GM23338 (cell line): ENCODE data around the gene C10orf71.

Experiments used
- CREB1 ChIP-seq: fragments of 250-450 bp; sonication (Bioruptor Pico); IDR thresholded peaks from 2 replicates; pipeline ENCODE4 v1.5.0; 2020; ENCODE audit warnings: low read depth, mild to moderate bottlenecking, moderate library complexity
- CTCF ChIP-seq, 2 experiments: fragments of 200-600 bp in 1 of 2; sonication (generic) in 1 of 2; conservative IDR thresholded peaks; 2 replicates each; pipeline versions ENCODE4 v1.5.1 to v1.6.1; 2016 to 2017; ENCODE audit warnings: antibody characterized with exemption in 2 of 2, low read depth in 2 of 2, mild to moderate bottlenecking in 2 of 2, moderate library complexity in 1 of 2
- ETS1 ChIP-seq: IDR thresholded peaks from 2 replicates; pipeline ENCODE4 v1.6.1; 2016; ENCODE audit warnings: antibody characterized with exemption
- EZH2 ChIP-seq: fragments of 200-600 bp; sonication (generic); IDR thresholded peaks from one replicate; pipeline ENCODE4 v1.8.0; 2017; ENCODE audit warnings: antibody characterized with exemption, mild to moderate bottlenecking, low read depth; ENCODE audit not compliant: unreplicated experiment
- EZH2phosphoT487 ChIP-seq: fragments of 200-600 bp; sonication (generic); IDR thresholded peaks from one replicate; pipeline ENCODE4 v1.8.1; 2018; ENCODE audit warnings: antibody characterized with exemption; ENCODE audit not compliant: unreplicated experiment
- JUNB ChIP-seq: IDR thresholded peaks from one replicate; pipeline ENCODE4 v1.6.1; 2016; ENCODE audit warnings: antibody characterized with exemption; ENCODE audit not compliant: unreplicated experiment
- NANOG ChIP-seq: IDR thresholded peaks from 2 replicates; pipeline ENCODE4 v1.6.1; 2016; ENCODE audit warnings: antibody characterized with exemption, borderline replicate concordance
- POLR2AphosphoS5 ChIP-seq: IDR thresholded peaks from 2 replicates; pipeline ENCODE4 v1.6.1; 2016; ENCODE audit warnings: antibody characterized with exemption, low read depth
- REST ChIP-seq: IDR thresholded peaks from one replicate; pipeline ENCODE4 v1.6.1; 2018; ENCODE audit warnings: antibody characterized with exemption; ENCODE audit not compliant: unreplicated experiment
- STAT1 ChIP-seq: IDR thresholded peaks from one replicate; pipeline ENCODE4 v1.6.1; 2016; ENCODE audit warnings: antibody characterized with exemption; ENCODE audit not compliant: unreplicated experiment
- ZNF114 ChIP-seq: fragments of 250-450 bp; sonication (Bioruptor Pico); IDR thresholded peaks from 2 replicates; pipeline ENCODE4 v1.5.0; 2020; ENCODE audit warnings: mild to moderate bottlenecking, moderate library complexity
- ZNF331 ChIP-seq: fragments of 250-450 bp; sonication (Bioruptor Pico); IDR thresholded peaks from 2 replicates; pipeline ENCODE4 v1.5.0; 2020; ENCODE audit warnings: low read depth, mild to moderate bottlenecking, moderate library complexity
- ZNF462 ChIP-seq: fragments of 250-450 bp; sonication (Bioruptor Pico); IDR thresholded peaks from 2 replicates; pipeline ENCODE4 v1.5.0; 2020; ENCODE audit warnings: mild to moderate bottlenecking, moderate library complexity

GRCh38 chr10:49361178-49361554 is 62.2 kb downstream of the C10orf71 start:
- TF ChIP-seq CTCF (conservative IDR thresholded peaks at IDR 0.05; ENCODE audit: low read depth in 2 of 2) (no peak), JUNB (no peak), EZH2 (no peak), CREB1 (no peak), POLR2AphosphoS5 (no peak), EZH2phosphoT487 (no peak), REST (no peak), ZNF114 (no peak), NANOG (no peak), ETS1 (no peak), STAT1 (no peak), ZNF331 (CRISPR knock-in tag) (no peak), ZNF462 (CRISPR knock-in tag) (no peak)
